Upper lobe of left lung (tissue), 6 donors: Measurements from ENCODE around the gene DUSP6. TPM values are rescaled to one million over a fixed set of nuclear protein-coding genes. Genes with fewer than 3 reads are reported as not detected.
"Not testable (repeated sequence)": the region's sequence is repeated elsewhere in the genome, so short reads cannot be mapped to it uniquely, and the experiment has no call there.

ENCODE experiments used
- ATAC-seq, 2 donors: fragments of 200-7000 bp; cut with Tn5 transposase; one replicate each; pipeline ENCODE4 v1.9.1; 2022; ENCODE audit warnings: mild to moderate bottlenecking in 2 of 2, moderate library complexity in 2 of 2; ENCODE audit not compliant: low FRiP score in 2 of 2
- DNase-seq, 2 donors: peaks; one replicate each; pipeline ENCODE4 v3.0.0-alpha.2; 2019 to 2020
- H3K27ac ChIP-seq, 4 donors: fragments of 200-600 bp; sonication (generic); one replicate each; pipeline ENCODE4 v1.5.1; 2016 to 2019
- H3K27me3 ChIP-seq, 4 donors: fragments of 200-600 bp; sonication (generic); one replicate each; pipeline ENCODE4 v1.5.1; 2017 to 2019
- H3K36me3 ChIP-seq, 4 donors: fragments of 200-600 bp; sonication (generic); one replicate each; pipeline ENCODE4 v1.5.1; 2016 to 2019
- H3K4me1 ChIP-seq, 4 donors: fragments of 200-600 bp; sonication (generic); one replicate each; pipeline ENCODE4 v1.5.1; 2018 to 2019
- H3K4me3 ChIP-seq, 4 donors: fragments of 200-600 bp; sonication (generic); one replicate each; pipeline ENCODE4 v1.5.1; 2017 to 2019; ENCODE audit warnings: mild to moderate bottlenecking in 2 of 4, moderate library complexity in 1 of 4
- H3K9me3 ChIP-seq, 4 donors: fragments of 200-600 bp; sonication (generic); one replicate each; pipeline ENCODE4 v1.5.1; 2018 to 2019
- EP300 ChIP-seq, 4 donors: sonication (generic); formaldehyde crosslinking; IDR thresholded peaks; one replicate each; pipeline ENCODE4 v1.5.1; 2017; ENCODE audit warnings: antibody characterized with exemption in 4 of 4, control low read depth in 2 of 4
- POLR2A ChIP-seq, 4 donors: fragments of 450-650 bp; IDR thresholded peaks; one replicate each; pipeline ENCODE4 v1.5.1; 2016 to 2017; ENCODE audit warnings: antibody characterized with exemption in 4 of 4, mild to moderate bottlenecking in 2 of 4
- POLR2AphosphoS5 ChIP-seq, 2 donors: sonication (generic); formaldehyde crosslinking; IDR thresholded peaks; one replicate each; pipeline ENCODE4 v1.5.1; 2017; ENCODE audit warnings: antibody characterized with exemption in 2 of 2
- WGBS, 2 donors: methylation state at CpG; one replicate each; pipeline ENCODE4 v1.1.5; 2017 to 2018; 5-methylcytosine and 5-hydroxymethylcytosine counted together
- total RNA-seq, 6 donors: library from RNA; depleted of rRNA in 4 of 6; stranded (reverse); fragments of >200 nt in 4 of 6; gene quantifications; one replicate each; pipeline versions ENCODE4 v1.1.0 to v1.2.1, GENCODE V29; 2016 to 2021
- TF ChIP-seq, protein P1 (sequence below), 6 experiments: fragments of 450-650 bp in 4 of 6; fragments of 200-600 bp in 2 of 6; sonication (generic) in 2 of 6; IDR thresholded peaks; one replicate each; pipeline ENCODE4 v1.5.1; 2016 to 2019; ENCODE audit warnings: antibody characterized with exemption in 6 of 6
- donor health status: DM: no; HTN: no; CAD: no; lungs with moderate emphysema.
- donor health status: DM: no; HTN: yes; CAD: no; lungs with severe emphysema.

DUSP6 gene
- total RNA-seq, 6 donors from 2014 or later: 18.4 to 236 (median 86.0) TPM

DNA sequence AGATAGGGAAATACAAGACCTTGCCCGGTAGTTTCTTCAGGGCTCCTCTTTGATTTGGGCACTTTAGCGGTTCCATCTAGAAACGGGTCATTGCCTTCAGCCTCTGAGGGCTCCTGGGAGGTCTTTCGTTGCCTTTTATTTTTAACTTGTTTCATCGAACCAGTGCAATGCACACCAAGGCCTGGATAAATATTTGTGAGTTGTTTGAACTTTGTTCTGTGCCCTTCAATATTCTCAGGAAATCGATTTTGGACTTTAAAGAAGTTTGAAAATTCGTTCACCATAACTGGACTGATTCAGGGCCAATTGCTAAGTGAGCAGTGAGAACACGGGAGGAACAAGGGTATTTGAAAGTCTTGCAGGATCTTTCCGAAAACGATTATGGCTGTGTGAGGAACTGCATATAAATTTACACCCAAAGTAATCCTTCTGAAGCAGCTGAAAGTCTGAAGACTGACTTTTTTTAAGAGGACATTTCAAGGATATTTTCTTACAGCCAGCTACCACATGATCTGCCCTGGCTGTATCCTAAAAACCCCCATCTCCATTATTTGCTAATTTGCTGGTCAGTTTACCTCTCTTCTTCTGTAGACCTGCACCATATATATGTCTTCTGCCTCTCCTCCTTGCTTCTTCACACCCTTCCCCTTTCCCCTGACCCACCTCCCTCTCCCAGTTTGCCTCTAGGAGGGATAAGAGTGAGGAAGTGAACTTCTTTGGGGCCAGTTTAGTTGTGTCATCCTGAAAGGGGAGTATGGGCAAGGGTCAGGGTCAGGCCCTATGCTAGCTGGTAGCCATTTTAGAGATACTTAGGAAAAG lies 8.0 kb downstream of the DUSP6 start:
- Histone ChIP-seq H3K27ac (peak overlapping the region in 1 of 4 donors; percentile 14), H3K4me3 (no peak overlapping the region), H3K36me3 (peaks cover 0 to 14% (median 7%) of the 10 kb centered on the region in 4 donors), H3K4me1 (peaks cover 39 to 49% (median 41%) of the 10 kb centered on the region in 4 donors), H3K27me3 (no peaks in the 10 kb centered on the region), H3K9me3 (no peaks in the 10 kb centered on the region)
- no peak for ATAC-seq
- 82 to 85% methylated on average over 10 of the region's 10 CpGs for WGBS, 2 donors
- no peak for TF ChIP-seq EP300 (IDR thresholded peaks at IDR 0.05)
- TF ChIP-seq, protein P1, sequence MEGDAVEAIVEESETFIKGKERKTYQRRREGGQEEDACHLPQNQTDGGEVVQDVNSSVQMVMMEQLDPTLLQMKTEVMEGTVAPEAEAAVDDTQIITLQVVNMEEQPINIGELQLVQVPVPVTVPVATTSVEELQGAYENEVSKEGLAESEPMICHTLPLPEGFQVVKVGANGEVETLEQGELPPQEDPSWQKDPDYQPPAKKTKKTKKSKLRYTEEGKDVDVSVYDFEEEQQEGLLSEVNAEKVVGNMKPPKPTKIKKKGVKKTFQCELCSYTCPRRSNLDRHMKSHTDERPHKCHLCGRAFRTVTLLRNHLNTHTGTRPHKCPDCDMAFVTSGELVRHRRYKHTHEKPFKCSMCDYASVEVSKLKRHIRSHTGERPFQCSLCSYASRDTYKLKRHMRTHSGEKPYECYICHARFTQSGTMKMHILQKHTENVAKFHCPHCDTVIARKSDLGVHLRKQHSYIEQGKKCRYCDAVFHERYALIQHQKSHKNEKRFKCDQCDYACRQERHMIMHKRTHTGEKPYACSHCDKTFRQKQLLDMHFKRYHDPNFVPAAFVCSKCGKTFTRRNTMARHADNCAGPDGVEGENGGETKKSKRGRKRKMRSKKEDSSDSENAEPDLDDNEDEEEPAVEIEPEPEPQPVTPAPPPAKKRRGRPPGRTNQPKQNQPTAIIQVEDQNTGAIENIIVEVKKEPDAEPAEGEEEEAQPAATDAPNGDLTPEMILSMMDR (IDR thresholded peaks at IDR 0.05): no peak
- no peak for TF ChIP-seq POLR2A (IDR thresholded peaks at IDR 0.05)
- TF ChIP-seq POLR2AphosphoS5 (IDR thresholded peaks at IDR 0.05): no peak
- DNase-seq: no peak

DNA sequence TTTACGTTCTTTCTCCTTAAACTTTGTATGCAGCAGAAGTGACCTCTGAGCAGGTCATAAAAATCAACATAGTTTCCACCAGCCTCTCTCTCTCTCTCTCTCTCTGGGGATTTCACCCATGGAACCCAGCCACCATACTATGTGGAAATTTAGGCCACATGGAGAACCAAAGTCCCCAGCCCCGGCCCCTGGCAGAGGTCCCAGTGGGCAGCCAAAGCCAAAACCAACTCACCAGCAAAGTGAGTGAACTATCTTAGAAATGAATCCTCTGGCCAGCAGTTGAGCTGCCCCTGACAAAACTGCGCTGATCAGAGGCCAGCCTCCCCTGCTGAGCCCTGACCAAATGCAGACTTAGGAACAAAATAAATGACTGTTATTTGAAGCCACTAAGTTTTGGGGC lies 9.2 kb downstream of the DUSP6 start:
- 70 to 75% methylated on average over 3 of the region's 3 CpGs for WGBS, 2 donors
- TF ChIP-seq EP300 (IDR thresholded peaks at IDR 0.05) (no peak), POLR2A (IDR thresholded peaks at IDR 0.05) (no peak), POLR2AphosphoS5 (IDR thresholded peaks at IDR 0.05) (no peak)
- TF ChIP-seq, protein P1 (IDR thresholded peaks at IDR 0.05): no peak
- peaks cover 0 to 4% (median 1%) of the 10 kb centered on the region in 4 donors for H3K36me3 ChIP-seq
- no peak overlapping the region for H3K4me3 ChIP-seq
- ATAC-seq (no peak), DNase-seq (peak in 1 of 2 donors; percentile 42)
- H3K4me1 ChIP-seq: peaks cover 32 to 39% (median 36%) of the 10 kb centered on the region in 4 donors
- H3K9me3 ChIP-seq: no peaks in the 10 kb centered on the region
- no peaks in the 10 kb centered on the region for H3K27me3 ChIP-seq
- no peak overlapping the region for H3K27ac ChIP-seq

DNA sequence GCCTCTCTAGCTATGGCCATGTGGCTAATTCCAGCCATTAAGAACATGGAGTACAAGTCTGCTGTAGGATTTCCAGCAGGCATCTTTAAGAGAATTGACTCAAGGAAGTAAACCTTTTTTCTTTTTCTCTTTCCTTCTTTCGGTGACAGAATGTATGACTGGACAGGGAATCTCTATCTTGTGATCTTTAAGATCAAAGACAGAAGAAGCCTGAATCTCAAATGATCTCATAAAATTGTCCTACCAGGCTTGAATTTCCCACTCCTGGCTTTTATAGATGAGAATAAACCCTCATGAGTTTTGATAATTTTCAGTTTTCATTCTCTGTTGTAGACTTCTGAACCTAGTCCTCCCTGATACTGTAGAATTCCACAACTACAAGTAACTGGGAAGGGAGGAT lies 11.4 kb downstream of the DUSP6 start:
- WGBS, 2 donors: 78 to 97% methylated on average over 1 of the region's 1 CpG
- ATAC-seq: no peak
- no peak for TF ChIP-seq POLR2AphosphoS5 (IDR thresholded peaks at IDR 0.05)
- no peak for TF ChIP-seq EP300 (IDR thresholded peaks at IDR 0.05)
- TF ChIP-seq POLR2A (IDR thresholded peaks at IDR 0.05): no peak
- TF ChIP-seq, protein P1 (IDR thresholded peaks at IDR 0.05): no peak

GRCh38 chr12:89339526-89339925 lies 12.8 kb downstream of the DUSP6 start:
- no peaks in the 10 kb centered on the region for H3K9me3 ChIP-seq
- H3K27me3 ChIP-seq: no peaks in the 10 kb centered on the region
- H3K4me3 ChIP-seq: no peak overlapping the region
- TF ChIP-seq, protein P1 (IDR thresholded peaks at IDR 0.05): no peak
- TF ChIP-seq EP300 (IDR thresholded peaks at IDR 0.05) (peak; percentile 31 to 86 (median 71)), POLR2AphosphoS5 (IDR thresholded peaks at IDR 0.05) (peak; percentile 72 to 88), POLR2A (IDR thresholded peaks at IDR 0.05) (no peak)
- H3K4me1 ChIP-seq: peaks cover 16 to 23% (median 19%) of the 10 kb centered on the region in 4 donors
- peak overlapping the region in 3 of 4 donors; percentile 5 to 65 (median 38) for H3K27ac ChIP-seq
- no peak for ATAC-seq
- H3K36me3 ChIP-seq: no peaks in the 10 kb centered on the region
- no peak for DNase-seq
- WGBS, 2 donors: 71 to 76% methylated on average over 10 of the region's 10 CpGs

More for the DNA sequence above, 11.4 kb downstream of the DUSP6 start:
- Histone ChIP-seq H3K27me3 (no peaks in the 10 kb centered on the region), H3K4me1 (peaks cover 16 to 22% (median 20%) of the 10 kb centered on the region in 4 donors), H3K4me3 (no peak overlapping the region), H3K9me3 (no peaks in the 10 kb centered on the region), H3K27ac (peak overlapping the region in 3 of 4 donors; percentile 5 to 15 (median 13)), H3K36me3 (no peaks in the 10 kb centered on the region)
- DNase-seq: no peak

- H3K9me3 ChIP-seq, H3K27ac ChIP-seq, ATAC-seq, H3K4me3 ChIP-seq, DNase-seq, H3K27me3 ChIP-seq, H3K36me3 ChIP-seq: not testable (repeated sequence)
- peaks cover 28 to 38% (median 31%) of the 10 kb centered on the region in 4 donors for H3K4me1 ChIP-seq
- 66 to 71% methylated on average over 4 of the region's 4 CpGs for WGBS, 2 donors
Observed at GRCh38 chr12:89337136-89337535, 15.2 kb downstream of the DUSP6 start.
